Central memory CD4-positive, alpha-beta T cell (primary cell): ENCODE results near the gene RAD1.
"Not testable (repeated sequence)": the region's sequence is repeated elsewhere in the genome, so short reads cannot be mapped to it uniquely, and the experiment has no call there.

Experiments
- DNase-seq: peaks from one replicate; pipeline ENCODE4 v3.0.0; 2022
- total RNA-seq, 3 experiments: gene quantifications; one replicate each; lab custom pipeline; 2026; lab: John Stamatoyannopoulos, UW

RAD1 gene, protein sequence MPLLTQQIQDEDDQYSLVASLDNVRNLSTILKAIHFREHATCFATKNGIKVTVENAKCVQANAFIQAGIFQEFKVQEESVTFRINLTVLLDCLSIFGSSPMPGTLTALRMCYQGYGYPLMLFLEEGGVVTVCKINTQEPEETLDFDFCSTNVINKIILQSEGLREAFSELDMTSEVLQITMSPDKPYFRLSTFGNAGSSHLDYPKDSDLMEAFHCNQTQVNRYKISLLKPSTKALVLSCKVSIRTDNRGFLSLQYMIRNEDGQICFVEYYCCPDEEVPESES
- total RNA-seq: 22.2 to 78.2 (median 41.6) reads per million in 3 experiments

DNA sequence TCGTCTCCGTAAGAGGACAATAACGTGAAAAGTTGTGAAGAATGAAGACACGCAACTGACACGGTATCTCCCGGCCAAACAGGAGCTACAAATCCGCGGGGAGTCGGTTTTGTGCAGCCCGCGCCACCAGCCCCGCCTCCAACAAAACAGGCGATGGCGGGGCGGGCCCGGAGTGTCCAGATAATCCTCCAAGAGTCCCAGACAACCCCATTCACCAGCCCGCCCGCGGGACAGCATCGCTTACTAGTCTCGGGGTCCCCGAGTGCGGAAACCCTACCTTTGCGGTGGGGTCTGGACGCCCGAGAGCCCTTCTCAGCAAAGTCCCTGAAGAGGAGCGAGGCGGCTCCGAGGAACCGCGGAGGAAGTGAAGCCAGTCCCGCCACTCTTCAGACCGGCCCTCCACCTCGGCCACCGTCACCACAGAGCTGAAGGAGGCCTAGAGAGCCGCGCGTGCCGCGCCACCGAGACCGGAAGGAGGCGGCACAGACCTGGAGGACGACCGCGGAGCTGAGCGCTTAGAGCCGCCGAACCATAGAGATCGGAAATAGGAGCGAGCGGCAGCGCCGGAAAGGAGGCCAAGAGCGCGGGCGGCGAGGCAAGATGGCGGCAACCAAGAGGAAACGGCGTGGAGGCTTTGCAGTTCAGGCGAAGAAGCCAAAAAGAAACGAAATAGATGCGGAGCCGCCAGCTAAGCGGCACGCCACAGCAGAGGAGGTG lies at the start of gene RAD1, which contains the start of gene BRIX1:
RAD1 (minus strand) TSS at position 366 of the 717 bp plus-strand sequence. CDS start 612 bp downstream, outside the sequence.
BRIX1 (plus strand) TSS at position 573 of the 717 bp plus-strand sequence; CDS start at position 601, 28 bp downstream.
- DNase-seq: peak; percentile 94

GRCh38 chr5:34959323-34959722 lies 44.0 kb upstream of the RAD1 start:
- no peak for DNase-seq

- DNase-seq: peak; percentile 2
Measured at GRCh38 chr5:34957857-34958690, 42.8 kb upstream of the RAD1 start.

DNA sequence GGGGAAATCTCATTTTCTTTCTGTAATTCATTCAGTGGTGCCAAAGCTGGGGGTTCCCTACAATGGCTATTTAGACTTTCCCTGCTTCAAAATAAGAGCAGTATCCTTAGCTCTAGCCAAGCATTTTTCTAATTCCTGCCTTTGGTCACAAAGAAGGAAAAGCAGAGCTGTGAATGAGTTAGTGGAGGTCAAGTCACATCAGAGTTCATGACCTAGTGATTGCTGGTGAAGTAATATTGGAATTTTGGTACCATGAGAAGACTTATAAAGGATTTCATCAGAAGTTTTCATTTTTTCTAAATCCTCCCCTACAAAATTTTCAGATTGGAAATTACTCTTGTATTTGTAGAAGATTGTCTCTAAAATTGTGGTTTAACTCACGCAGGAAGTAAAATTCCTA lies 42.0 kb upstream of the RAD1 start:
- DNase-seq: no peak

DNA sequence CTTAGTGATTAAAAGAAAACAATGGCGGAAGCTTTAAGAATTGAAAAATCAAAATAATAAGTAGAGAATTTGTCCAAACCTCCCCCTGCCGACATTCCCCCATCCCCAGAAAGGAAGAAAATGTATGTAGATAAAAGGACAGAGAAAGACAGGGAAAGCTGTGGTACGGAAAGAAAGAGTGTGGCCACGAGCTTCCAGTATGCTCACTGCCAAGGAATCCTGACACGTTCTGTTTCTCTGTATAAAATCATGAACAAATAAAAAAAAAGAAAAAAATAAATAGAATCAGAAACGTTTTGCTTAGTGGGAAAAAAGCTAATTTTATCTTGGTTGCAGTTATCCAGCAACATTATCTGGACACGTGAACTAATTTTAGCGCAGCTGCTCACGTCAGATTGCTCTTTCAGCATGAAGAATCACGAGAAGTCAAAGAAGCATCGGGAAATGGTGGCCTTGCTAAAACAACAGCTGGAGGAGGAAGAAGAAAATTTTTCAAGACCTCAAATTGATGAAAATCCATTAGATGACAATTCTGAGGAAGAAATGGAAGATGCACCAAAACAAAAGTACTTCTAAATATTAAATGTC lies 29.2 kb upstream of the RAD1 start:
- no peak for DNase-seq

DNA sequence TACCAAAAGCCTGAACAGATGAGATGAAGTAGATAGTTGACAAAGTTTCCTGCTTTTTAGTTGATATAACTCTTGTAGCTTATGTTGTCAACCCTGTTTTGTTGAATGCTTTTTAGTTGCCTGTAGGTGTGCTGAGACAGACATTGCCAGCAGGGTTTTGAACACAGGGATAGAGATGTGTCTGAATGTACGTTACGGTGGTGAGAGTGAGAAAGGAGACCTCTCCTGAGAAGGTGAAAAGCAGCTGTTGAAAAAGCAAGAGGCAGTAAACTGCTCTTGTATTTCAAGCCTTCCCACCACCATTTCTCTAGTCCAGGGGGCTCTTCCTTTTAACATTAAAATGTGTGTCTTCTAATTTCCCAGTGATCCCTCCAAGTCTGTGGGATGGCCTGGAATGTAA lies 28.7 kb upstream of the RAD1 start:
- DNase-seq: no peak

GRCh38 chr5:34941936-34942335 lies 26.6 kb upstream of the RAD1 start:
- no peak for DNase-seq

- DNase-seq: no peak
Measured at GRCh38 chr5:34932947-34933346, 17.6 kb upstream of the RAD1 start.

GRCh38 chr5:34930870-34931269 lies 15.6 kb upstream of the RAD1 start:
- DNase-seq: no peak

GRCh38 chr5:34930462-34930844 lies 15.1 kb upstream of the RAD1 start:
- no peak for DNase-seq

DNA sequence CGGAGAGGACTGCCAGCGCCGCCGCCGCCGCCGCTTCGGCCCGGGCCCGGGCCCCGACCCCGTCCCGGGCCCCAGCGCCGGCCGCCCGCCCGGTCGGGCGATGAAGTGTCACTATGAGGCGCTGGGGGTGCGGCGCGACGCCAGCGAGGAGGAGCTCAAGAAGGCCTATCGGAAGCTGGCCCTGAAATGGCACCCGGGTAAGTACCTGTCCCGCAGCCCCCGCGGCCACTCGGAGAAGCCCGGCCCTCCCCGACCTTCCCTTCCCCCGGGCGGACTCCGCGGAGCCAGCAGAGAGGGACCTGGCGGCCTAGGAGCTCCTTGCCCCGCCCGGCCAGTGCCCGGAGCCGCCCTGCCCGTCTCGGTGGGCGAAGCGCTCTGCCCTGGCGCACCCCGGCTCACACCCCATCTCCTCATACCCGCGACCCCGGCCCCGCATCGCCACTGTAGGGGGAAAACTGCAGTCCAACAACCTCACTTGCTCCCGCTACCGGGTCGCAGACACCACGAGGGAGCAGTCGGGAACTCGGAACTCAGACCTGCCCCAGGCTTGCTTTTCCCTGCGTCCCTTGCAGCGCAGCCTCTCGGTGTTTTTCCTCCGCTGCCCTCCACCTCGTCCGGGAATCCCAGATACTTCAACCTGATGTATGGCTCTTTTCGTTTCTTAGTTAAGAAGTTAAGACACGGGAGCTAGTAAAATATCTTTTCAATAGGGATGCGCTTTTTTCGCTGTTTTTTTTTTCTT lies 14.6 kb upstream of the RAD1 start:
- peak; percentile 80 for DNase-seq

GRCh38 chr5:34929134-34929719 lies 13.9 kb upstream of the RAD1 start, which contains the start of gene DNAJC21:
Gene DNAJC21 (plus strand): TSS chr5:34929559. CDS start chr5:34929820, 261 bp downstream.
- peak; percentile 97 for DNase-seq

DNA sequence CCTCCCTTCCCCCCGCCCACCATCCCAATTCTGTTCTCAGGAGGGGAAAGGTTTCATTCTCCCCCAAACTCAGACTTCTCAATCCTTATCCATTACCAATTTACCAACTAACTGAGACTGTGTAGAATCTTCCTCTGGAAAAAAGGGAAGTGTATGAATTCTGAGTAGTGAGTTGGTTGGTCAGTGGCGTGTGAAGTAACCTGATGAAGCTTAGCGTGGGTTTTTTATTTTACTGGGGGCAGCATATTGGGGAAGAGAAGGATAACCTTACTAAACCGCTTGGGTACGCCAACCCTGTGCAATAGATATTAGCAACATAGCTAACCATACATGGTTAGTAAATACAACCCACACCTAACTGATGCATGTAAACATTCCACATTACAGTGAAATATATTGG lies 13.0 kb upstream of the RAD1 start:
- no peak for DNase-seq

- no peak for DNase-seq
Measured at GRCh38 chr5:34927785-34928184, 12.5 kb upstream of the RAD1 start.

GRCh38 chr5:34926318-34926888 lies 11.1 kb upstream of the RAD1 start:
- no peak for DNase-seq

- DNase-seq: no peak
Measured at GRCh38 chr5:34924462-34924765, 9.1 kb upstream of the RAD1 start.

GRCh38 chr5:34923694-34924461 lies 8.6 kb upstream of the RAD1 start:
- no peak for DNase-seq

DNA sequence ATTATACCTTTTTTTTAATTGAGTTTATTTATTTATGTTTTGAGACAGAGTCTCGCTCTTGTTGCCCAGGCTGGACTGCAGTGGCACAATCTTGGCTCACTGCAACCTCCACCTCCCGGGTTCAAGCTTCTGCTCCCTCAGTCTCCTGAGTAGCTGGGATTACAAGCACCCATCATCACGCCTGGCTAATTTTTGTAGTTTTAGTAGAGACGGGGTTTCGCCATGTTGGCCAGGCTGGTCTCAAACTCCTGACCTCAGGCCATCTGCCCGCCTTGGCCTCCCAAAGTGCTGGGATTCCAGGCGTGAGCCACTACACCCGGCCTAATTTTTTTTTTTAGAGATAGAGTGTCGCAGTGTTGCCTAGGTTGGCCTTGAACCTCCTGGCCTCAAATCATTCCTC lies 8.0 kb upstream of the RAD1 start:
- not testable (repeated sequence) for DNase-seq

GRCh38 chr5:34919077-34919476 lies 3.8 kb upstream of the RAD1 start:
- no peak for DNase-seq

- no peak for DNase-seq
Measured at GRCh38 chr5:34918025-34918424, 2.7 kb upstream of the RAD1 start.

GRCh38 chr5:34916518-34916917 lies 1.2 kb upstream of the RAD1 start:
- DNase-seq: no peak
